HG03280 (cell line): ENCODE results near the gene ASPDH.
"Not testable (repeated sequence)": the region's sequence is repeated elsewhere in the genome, so short reads cannot be mapped to it uniquely, and the experiment has no call there.

Experiments
- ATAC-seq: cut with Tn5 transposase; IDR thresholded peaks from one replicate; pipeline ENCODE4 v1.9.1; 2021; ENCODE audit warnings: mild to moderate bottlenecking, moderate library complexity; ENCODE audit not compliant: unreplicated experiment

Gene ASPDH

DNA sequence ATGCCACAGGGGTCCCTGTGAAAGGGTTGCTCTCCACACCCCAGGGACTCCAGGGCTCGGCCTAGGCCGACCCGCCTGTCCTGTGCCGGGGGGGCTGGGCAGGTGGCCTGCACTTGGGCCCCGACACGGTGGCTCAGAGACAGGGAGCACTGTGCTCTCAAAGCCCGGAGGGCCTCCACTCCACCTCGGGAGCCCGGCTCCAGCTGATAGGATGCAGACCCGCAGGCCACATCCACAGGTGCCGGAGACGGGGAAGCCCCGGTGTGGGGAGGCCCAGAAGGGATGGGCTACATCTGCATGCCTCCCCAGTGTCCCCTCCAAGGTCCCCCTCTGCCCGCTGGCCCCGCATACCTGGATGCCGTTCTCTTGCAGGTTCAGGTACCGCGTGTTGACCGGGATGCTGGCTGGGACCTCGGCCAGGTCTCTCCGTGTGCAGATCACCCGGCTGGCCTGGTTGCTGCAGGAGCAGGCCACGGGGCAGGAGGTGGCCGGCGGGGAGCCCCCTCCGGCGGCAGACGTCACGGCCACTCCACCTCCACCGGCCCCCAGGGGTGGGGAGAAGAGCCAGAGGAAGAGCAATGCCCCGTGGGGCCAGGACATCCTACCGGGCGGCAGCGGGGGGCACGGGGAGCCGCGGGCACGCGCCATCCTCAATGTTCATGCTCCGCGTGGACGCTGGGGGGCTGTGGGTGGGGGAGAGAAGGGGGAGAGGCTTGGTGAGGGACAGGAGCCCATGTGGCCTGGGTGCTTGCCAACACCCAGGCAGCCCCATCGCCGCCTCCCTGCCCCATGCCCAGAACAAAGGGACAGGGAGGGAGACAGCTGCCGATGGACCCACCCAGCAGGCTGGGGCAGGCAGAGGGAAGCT lies 34.7 kb upstream of the ASPDH start:
- no peak for ATAC-seq

DNA sequence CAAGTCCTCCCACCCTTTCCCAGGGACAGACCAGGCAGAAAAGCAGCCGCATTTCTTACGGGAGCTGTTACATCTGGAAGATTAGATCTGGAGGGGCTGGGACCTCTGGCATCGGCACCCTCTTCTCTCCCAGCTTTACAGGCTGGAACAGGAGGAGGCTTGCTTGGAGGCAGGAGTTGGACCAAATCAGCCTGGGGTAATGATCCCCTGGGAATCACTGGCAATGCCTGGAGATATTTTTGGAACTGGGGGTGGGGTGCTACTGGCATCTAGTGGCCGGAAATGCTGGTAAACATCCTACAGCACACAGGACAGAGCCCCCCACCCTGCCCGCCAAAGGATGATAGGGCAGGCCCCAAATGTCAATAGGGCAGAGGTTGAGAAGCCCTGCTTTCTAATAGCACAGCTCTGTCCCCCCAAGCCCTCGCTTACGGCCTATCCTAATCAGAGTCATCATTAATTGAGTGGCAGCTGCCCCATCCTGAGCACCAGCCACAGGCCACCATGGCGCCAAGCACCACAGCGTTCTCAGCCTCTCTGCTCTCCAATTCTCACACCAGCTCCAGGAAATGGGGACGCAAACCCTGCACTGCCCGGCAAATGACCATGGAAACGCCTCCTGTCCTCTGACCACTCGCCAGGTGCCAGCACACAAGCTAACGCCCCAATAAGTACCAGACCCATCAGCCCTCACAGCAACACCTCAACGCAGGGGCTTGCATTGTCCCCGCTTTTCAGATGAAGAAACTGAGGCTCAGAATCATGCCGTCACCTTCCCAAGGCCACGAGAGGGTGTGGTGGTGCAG lies 33.9 kb upstream of the ASPDH start:
- no peak for ATAC-seq

DNA sequence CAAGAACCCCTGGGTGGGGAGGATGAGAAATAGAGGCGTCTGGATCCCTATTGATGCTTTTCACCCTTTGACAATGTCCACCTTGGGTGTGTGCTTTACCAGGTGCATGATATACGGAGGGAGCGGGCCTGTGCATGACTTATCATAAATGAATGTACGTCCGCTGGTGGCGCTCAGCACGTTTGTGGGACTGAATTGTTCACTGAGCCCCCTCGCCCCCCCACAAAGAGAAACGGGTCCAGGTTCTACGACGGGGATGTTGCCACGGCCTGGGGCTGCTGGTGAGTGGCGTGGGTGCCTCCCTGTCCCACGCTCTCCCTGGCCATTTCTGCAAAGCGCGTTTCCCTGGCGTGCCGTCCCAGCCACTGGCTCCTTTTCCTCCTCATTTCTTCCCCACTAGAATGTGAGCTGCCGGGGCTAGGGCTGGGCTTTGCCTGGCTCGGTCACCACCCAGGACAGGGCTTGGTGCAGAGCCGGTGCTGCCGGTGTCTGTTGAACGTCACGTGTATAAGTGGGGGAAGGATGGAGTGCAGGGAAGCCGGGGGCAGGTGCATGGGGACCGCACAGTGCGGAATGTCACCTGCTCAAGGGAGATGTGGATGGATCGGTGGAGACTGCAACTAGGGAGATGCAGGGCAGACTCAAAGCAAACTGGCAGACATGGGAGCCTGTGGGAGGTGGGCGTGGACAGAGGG lies 33.0 kb upstream of the ASPDH start:
- ATAC-seq = no peak

DNA sequence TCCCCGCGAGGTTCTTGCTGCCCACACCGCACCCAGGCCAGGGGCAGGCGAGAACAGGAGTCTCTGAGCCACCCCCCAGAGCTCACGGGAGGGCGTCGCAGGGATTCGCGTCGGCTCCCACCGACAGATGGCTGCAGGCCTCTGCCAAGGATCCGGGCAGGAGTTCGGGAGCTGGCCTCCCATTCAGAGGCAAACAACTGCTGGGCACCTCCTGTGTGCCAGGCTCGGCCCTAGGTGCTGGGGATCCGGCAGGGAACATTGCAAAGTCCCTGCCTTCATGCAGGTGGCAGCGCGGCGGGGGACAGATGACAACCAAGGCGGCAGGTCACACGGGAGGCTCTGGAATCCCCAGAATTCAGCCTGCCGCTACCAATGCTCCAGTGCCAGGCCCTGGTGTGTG lies 29.2 kb upstream of the ASPDH start:
- no peak for ATAC-seq

DNA sequence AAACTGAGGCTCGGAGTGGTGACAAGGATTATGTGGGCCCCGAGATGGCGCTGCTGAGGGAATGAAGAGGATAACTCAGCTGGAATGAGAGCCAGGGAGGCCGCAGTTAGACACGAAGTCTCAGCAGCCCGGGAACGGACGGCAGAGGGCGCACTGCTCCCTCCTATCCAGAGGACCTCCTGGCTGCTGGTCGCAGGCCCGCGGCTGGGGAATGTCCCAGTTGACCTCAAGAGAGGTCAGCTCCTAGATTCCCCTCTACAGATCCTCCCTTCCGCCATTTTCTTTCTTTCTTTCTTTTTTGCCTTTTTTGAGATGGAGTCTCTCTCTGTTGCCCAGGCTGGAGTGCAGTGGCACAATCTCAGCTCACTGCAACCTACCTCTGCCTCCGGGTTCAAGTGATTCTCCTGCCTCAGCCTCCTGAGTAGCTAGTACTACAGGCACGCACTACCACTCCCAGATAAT lies 24.1 kb upstream of the ASPDH start:
- ATAC-seq = no peak

DNA sequence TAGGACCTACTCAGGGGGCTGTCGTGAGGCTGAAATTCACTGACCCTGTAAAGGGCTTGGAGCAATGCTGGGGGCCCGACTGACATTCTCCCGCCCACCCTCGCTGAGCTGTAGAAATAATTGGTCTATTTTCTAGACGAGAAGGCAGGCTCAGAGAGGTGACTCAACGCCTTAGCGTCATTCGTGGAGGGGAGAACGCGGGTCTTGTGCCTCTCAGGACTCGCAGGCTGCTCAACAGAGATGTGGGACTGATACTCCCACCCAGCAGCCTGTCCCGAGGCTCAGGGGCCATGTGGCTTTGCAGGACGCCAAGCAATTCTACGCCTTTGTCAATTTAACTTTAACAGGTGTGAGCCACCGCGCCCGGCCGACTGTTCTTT lies 23.6 kb upstream of the ASPDH start:
- ATAC-seq = no peak

DNA sequence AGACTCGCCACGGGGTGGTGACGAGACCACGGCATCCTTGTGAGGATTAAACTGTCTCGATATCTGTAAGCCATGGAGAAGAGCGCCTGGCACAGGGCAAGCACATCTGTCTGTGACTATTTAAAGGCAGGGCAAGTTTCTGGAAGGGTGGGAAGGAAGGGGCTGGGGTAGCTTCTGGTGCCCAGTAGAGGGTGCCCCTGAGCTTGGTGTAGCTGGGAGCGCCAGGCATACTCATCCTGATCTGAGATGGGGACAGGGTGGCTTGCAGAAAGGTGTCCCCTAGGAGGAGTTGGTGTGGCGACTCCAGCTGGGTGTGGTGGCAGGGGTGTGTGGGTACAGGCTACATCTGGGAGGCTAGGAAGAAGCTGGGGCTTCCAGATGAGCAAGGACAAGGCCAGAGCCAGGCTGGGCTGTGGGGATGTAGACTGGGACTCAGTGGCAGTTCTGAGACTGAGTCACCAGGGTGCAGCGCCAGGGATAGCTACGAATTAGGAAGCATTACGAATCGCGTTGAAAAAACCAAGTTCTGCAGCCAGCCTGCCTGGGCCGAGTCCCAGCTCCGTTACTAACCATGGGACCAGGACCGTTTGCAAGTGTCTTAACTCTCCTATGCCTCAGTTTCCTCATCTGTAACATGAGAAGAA lies 23.1 kb upstream of the ASPDH start:
- no peak for ATAC-seq

DNA sequence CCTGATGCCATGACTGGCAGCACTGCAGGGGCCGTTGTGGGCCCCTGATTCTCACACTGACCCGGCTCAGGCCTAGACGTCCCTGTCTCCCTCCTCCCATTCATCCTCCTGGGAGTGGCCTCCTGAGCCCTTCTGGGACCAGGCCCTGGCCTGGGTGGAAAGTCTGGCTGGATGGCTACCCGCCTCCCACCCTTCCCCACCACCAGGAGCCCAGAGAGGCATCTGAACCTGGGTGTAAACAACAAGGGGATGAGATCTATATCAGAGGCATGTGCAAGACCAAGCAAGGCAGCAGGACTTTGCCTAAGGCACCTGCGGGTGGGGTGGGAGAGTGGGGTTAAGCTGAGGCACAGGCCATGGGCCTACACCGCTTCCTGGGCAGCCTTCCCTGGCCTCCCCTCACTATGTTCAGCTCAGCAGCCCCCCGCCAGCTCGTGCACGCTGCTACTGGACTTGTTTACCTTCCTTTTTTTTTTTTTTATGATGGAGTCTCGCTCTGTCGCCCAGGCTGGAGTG lies 22.0 kb upstream of the ASPDH start:
- ATAC-seq = no peak

DNA sequence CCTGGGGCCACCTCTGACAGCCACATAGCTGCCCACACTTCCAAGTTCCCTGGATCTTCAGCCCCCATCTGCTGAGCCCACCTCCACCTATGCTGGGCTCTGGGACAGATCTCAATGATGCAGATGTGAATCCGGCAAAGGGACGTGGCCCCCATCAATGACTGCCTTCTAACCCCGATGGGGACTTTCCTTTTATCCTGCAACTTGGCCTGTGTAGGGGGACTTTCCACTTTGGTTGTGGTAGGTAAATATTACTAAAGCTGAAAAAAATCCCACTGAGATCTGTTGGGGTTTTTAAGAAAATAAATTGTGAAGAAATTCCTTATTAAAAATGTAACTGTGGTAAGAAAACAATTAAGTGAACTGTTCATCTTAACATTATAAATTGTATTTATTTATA lies 20.8 kb upstream of the ASPDH start:
- ATAC-seq = no peak

DNA sequence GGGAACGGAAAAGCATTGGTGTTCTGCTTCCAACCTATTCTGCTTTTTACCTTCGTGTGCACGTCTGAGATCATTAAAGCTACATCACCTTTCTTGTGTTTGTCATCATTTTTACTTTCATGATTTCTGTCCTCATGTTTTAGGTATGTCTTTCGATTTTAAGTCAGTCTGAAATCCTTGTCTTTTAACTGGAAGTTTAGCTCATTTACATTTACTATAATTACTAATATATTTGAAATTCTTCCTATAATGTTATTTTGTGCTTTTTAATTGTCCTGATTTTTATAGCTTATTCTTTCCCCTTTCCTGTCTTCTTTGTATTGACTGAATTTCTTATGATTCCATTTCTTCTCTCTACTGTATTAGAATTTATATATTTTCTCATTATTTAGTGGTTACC lies 19.2 kb upstream of the ASPDH start:
- no peak for ATAC-seq

DNA sequence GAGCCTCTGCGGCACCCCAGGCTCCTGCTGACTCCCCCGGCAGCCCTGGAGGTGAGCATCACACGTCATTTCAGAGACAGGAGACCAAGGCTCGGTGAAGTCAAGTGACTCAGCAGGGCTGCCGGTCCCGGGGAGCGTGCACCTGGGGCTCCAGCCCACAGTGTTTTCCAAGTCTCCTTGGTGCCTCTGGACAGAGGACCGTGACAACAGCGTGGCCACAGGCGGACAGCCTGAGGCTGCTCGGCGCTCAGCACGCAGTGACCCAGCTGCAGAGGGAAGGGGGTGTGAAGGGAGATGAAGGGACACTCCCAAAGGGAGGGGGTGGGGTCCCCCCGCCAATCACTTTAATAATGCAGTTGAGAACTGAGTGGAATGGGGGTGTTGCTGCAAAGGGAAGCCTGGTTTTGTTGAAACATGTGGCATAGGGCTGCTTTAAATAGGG lies 17.5 kb upstream of the ASPDH start:
- no peak for ATAC-seq

DNA sequence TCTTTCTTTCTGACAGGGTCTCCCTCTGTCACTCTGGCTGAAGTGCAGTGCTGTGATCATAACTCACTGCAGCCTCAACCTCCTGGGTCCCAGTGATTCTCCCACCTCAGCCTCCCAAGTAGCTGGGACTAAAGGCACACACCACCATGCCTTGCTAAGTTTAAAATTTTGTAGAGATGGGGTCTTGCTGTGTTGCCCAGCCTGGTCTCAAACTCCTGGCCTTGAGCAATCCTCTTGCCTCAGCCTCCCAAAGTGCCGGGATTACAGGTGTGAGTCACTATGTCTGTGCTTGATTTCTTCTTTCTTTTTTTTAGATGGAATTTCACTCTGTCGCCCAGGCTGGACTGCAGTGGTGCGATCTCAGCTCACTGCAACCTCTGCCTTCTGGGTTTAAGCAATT lies 14.3 kb upstream of the ASPDH start:
- not testable (repeated sequence) for ATAC-seq

DNA sequence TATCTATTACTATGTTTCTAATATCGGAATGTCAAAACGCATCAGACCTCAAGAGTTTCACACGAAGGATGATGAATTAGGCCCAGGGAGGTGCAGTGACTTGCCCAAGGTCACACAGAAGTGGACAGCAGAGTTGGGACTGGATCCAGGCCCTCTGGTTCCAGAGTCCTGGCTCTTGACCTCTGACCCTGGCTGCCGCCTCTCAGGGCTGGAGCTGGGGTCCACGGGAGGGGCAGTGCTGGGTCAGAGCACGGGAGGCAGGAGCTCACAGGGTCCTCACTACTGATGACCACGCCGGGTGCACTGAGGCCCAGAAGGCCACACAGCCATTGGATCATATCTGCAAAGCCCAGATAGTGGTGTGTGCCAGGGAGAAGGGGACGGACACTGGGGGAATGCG lies 9.2 kb upstream of the ASPDH start:
- ATAC-seq = no peak

DNA sequence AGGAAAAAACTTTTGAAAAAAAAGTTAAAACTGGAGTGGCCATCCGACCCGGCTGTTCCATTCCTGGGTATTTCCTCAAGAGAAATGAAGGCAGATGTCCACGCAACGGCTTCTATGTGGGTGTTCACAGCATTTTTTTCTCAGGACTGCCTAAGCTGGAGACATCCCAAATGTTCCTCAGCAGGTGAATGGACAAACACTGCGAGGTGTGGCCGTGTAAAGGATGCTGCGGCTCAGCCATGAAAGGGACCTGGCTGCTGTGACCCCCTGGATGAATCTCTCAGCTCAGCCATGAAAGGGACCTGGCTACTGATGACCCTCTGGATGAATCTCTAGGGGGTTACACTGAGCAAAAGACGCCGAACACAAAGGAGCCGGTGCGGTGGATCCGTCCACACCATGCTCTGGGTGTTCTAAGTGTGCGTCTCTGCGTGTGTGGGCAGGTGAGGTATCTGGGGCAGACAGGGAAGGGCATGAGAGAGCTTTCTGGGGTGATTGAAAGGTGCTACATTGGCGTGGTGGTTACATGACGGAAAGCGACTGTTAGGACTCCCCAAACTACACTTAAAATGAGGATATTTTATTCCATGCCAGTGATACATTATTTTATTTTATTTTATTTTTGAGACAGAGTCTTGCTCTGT lies 7.2 kb upstream of the ASPDH start:
- ATAC-seq = no peak

DNA sequence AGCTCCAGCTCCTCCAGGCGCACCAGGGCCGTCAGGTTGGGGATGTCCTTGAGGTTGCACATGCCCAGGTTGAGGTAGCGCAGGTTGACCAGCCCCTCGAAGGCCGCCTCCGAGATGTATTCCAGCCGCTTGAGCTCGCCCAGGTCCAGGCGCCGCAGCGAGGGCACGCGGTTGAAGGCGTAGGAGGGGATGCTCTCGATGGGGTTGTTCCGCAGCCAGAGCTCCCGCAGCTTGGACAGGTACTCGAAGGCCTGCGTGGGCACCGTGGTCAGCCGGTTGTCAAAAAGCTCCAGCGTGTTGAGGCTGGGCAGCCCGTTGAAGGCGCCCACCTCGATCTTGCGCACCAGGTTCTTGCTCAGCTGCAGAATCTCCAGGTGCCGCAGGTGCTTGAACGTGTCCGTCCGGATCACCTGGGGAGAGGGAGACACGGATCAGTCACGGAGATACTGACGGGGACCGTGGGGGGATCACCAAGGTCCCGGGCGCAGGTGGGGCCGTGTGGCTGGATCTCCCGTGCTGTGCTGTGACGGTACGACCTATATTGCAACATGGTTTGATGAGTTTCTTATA lies 5.4 kb upstream of the ASPDH start:
- no peak for ATAC-seq

DNA sequence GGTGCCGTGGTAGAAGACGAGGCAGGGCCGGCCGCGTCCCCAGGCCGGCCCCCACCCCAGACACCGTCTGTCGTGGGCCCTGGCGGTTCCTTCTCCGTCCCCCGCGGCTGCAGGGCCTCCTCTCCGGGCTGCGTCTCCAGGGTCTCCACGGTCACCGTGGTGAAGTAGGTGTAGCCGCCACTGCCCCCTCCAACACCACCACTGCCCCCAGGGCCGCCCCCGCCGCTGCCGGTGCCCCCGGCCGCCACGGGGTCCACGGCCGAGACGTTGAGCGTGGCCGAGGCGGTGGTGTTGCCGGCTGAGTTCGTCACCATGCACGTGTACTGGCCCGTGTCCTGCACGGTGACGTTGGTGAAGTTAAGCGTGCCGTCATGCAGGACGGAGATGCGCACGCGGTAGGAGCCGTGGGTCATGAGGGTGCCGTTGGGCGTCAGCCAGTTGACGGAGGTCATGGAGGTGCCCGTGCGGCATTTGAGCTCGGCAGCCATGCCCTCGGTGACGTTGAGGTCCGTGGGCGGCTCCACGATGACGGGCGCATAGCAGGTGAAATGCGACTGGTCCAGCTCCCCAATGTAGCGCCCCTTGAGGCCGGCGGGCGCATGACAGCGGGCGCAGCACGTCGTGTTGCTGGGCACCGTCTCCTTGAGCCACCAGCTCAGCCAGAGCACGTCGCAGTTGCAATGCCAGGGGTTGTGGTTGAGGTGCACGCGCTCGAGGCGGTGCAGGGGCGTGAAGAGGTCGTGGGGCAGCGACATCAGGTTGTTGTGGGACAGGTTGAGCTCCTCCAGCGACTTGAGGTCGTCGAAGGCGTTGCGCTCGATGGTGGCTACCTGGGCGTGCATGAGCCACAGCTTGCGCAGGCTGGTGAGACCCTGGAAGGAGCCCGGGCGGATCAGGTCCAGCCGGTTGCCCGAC lies 4.6 kb upstream of the ASPDH start:
- no peak for ATAC-seq

DNA sequence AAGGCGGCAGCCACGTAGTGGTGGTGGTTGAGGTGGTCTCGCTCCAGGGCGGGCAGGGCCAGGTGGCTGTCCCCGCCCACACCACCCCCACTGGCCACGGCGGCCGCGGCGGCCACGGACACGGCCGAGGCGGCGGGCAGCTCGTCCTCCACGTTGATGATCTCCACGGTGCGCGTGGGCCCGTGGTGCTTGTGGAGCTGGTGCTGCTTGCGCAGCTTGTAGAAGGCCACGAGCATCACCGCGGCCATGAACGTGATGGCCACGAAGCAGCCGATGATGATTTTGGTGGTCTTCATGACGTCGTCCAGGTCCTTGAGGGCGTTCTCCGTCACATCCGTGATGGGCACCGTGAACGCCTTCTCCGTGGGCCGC lies 4.0 kb upstream of the ASPDH start:
- no peak for ATAC-seq

DNA sequence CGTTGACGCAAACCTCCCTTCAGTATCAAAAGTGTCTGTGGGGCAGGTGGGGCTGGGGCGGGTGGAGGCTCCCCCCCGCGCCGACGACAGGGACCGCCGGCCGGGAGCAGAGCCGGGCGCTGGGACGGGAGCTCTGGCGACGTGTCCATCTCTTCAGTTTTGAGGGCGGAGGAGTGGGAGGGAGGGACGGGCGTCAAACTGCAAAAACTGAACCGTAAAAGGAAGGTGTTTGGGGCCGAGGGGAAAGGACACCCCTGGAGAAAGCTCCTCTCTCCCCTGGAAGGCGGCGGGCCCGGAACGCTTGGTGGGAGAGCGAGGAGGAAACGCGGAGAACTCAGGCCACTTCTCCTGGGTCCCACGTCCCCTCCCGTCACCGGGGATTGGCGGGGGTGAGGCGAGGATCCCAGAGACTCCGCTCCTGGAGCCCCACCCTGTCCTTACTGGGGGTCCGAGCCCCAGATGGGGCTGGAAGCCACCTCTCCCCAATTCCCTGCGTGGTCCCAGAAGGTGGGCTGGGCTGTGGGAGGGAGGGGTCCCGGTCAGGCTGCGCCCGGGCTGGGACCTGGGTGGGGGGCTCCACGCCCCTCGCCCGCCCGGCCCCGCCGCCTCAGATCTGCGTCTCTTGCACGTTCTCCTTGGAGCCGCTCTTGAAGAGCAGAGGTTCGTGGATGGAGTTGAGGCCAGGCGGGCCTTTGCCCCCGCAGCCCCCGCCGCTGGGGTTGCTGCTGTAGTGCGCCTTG lies 3.4 kb upstream of the ASPDH start:
- no peak for ATAC-seq
